Ovary (tissue), 3 donors: ENCODE results near the gene RCE1.

Source experiments
- CTCF ChIP-seq, 3 donors: fragments of 450-650 bp in 2 of 3; fragments of 200-600 bp in 1 of 3; IDR thresholded peaks; one replicate each; pipeline versions ENCODE4 v1.5.1 to v1.8.0; 2016 to 2022; ENCODE audit warnings: antibody characterized with exemption in 3 of 3, mild to moderate bottlenecking in 1 of 3
- POLR2A ChIP-seq: fragments of 450-650 bp; IDR thresholded peaks from one replicate; pipeline ENCODE4 v1.6.1; 2017; ENCODE audit warnings: antibody characterized with exemption, mild to moderate bottlenecking, moderate library complexity
- donor health status: DM: no; HTN: no; CAD: no.

GRCh38 chr11:66846671-66847091, 3.4 kb downstream of the RCE1 start:
- no peak for TF ChIP-seq POLR2A
- no peak for TF ChIP-seq CTCF (IDR thresholded peaks at IDR 0.05)
